GM23248 (cell line): ENCODE measurements around the gene SPTB. TPM values are rescaled to one million over a fixed set of nuclear protein-coding genes. Genes with fewer than 3 reads are reported as not detected.

Source experiments
- DNase-seq: peaks from one replicate; pipeline ENCODE4 v3.0.0-alpha.2; 2015
- H2AFZ ChIP-seq: fragments of 200-600 bp; sonication (generic); 2 replicates; pipeline ENCODE4 v1.6.1; 2016; ENCODE audit warnings: antibody characterized with exemption
- H3F3A ChIP-seq: fragments of 200-600 bp; sonication (generic); 2 replicates; pipeline ENCODE4 v1.6.1; 2016; ENCODE audit warnings: mild to moderate bottlenecking, antibody characterized with exemption, mixed run types; ENCODE audit not compliant: insufficient read depth
- H3K27ac ChIP-seq: fragments of 200-600 bp; sonication (generic); 2 replicates; pipeline ENCODE4 v1.5.1; 2016; ENCODE audit warnings: mild to moderate bottlenecking
- H3K27me3 ChIP-seq: fragments of 200-600 bp; sonication (generic); replicated peaks from 2 replicates; pipeline ENCODE4 v1.6.1; 2016; ENCODE audit warnings: mild to moderate bottlenecking; ENCODE audit not compliant: insufficient read depth
- H3K36me3 ChIP-seq: fragments of 200-600 bp; sonication (generic); 2 replicates; pipeline ENCODE4 v1.6.1; 2016; ENCODE audit warnings: low read depth, mild to moderate bottlenecking
- H3K4me1 ChIP-seq: fragments of 200-600 bp; sonication (generic); 2 replicates; pipeline ENCODE4 v1.6.1; 2016; ENCODE audit warnings: mild to moderate bottlenecking; ENCODE audit not compliant: insufficient read depth
- H3K4me2 ChIP-seq: fragments of 200-600 bp; sonication (generic); one replicate; pipeline ENCODE4 v1.6.1; 2016; ENCODE audit warnings: mild to moderate bottlenecking; ENCODE audit not compliant: unreplicated experiment
- H3K4me3 ChIP-seq: fragments of 200-600 bp; sonication (generic); 2 replicates; pipeline ENCODE4 v1.5.1; 2016; ENCODE audit warnings: mild to moderate bottlenecking
- H3K79me2 ChIP-seq: fragments of 200-600 bp; sonication (generic); 2 replicates; pipeline ENCODE4 v1.6.1; 2016; ENCODE audit warnings: mild to moderate bottlenecking; ENCODE audit not compliant: insufficient read depth
- H3K9ac ChIP-seq: fragments of 200-600 bp; sonication (generic); 2 replicates; pipeline ENCODE4 v1.6.1; 2016; ENCODE audit warnings: mild to moderate bottlenecking
- H3K9me2 ChIP-seq: fragments of 200-600 bp; sonication (generic); 2 replicates; pipeline ENCODE4 v1.6.1; 2016; ENCODE audit warnings: mixed run types, mild to moderate bottlenecking, moderate library complexity; ENCODE audit not compliant: insufficient read depth
- H3K9me3 ChIP-seq: fragments of 200-600 bp; sonication (generic); one replicate; pipeline ENCODE4 v1.6.1; 2017; ENCODE audit warnings: low read depth
- H4K20me1 ChIP-seq: fragments of 200-600 bp; sonication (generic); 2 replicates; pipeline ENCODE4 v1.6.0; 2016; ENCODE audit not compliant: insufficient read depth
- EZH2 ChIP-seq: fragments of 200-600 bp; sonication (generic); IDR thresholded peaks from 2 replicates; pipeline ENCODE4 v1.6.1; 2018; ENCODE audit warnings: antibody characterized with exemption, mild to moderate bottlenecking; ENCODE audit not compliant: insufficient read depth, poor library complexity, severe bottlenecking
- EZH2phosphoT487 ChIP-seq: fragments of 200-600 bp; sonication (generic); IDR thresholded peaks from 2 replicates; pipeline ENCODE4 v1.6.1; 2018; ENCODE audit warnings: antibody characterized with exemption, moderate library complexity, mild to moderate bottlenecking, low read depth; ENCODE audit not compliant: insufficient read depth
- WGBS, 2 experiments: methylation state at CpG; one replicate each; pipeline ENCODE4 v1.1.6; 2015 to 2017; ENCODE audit warnings: low lambda C conversion rate in 2 of 2, low coverage in 1 of 2; ENCODE audit errors: missing lambda C conversion rate in 2 of 2; 5-methylcytosine and 5-hydroxymethylcytosine counted together
- in situ Hi-C: fragments of 300-500 bp; cut with MboI; formaldehyde crosslinking; loops from 2 replicates; pipeline ENCODE4 v1.15.0; 2020
- polyA plus RNA-seq: library from polyadenylated mRNA; unstranded; fragments of >200 nt; fragmentation: Nextera tagmentation; extraction: Ambion mirVana; gene quantifications from 2 replicates; pipeline ENCODE4 v1.2.1, GENCODE V29; 2016
- total RNA-seq: library from RNA; depleted of rRNA; stranded (reverse); fragments of >200 nt; shearing (Covaris generic); gene quantifications from 2 replicates; pipeline ENCODE4 v1.2.3, GENCODE V29; 2014

SPTB gene
- total and polyA plus RNA-seq, 2 experiments from 2014 or later, result 0.06 to 0.11 TPM

DNA sequence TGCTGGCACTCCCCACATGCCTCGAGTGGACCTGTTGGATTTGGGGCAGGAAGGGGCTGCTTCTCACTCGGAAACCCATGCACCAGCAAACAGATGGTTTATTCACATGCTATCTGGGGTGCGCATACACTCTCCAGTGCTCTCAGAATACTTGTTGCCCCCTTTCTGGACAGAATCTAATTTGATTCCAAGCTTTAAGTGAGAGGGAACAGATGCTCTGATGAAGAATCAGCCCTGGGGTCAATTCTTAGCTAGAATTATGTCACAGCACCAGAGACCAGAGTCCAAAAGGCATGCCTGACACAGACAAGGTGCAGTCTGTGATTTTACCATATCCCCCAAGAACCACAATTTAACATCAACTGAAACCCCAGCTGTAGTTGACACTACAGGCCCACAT is 83.8 kb downstream of the SPTB start:
- no peak overlapping the region for H3K27ac ChIP-seq

DNA sequence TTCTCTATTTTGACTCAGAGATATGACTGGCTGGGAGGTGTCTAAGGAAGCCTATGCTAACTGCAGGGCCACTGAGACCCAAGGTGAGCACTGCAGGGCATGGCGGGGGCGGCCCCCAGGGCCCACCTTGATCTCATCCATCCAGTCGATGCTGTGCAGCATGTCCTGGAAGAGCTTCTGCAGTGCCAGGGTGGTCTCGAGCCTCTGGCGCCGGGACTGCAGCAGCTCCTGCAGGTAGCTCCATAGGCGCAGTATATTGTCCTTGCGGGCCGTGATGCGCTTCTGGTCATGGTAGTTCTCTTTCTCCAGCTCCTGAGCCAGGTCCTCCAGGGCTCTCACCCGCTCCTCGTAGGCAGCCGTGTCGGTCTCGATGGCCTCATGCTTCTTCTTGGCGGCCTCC is 84.5 kb downstream of the SPTB start:
- H4K20me1 ChIP-seq, result no peaks in the 10 kb centered on the region
- H3F3A ChIP-seq, result no peaks in the 10 kb centered on the region
- DNase-seq, result no peak
- no peaks in the 10 kb centered on the region for H3K4me1 ChIP-seq
- H3K9me3 ChIP-seq, result no peaks in the 10 kb centered on the region
- H3K9me2 ChIP-seq, result no peaks in the 10 kb centered on the region
- no peaks in the 10 kb centered on the region for H3K36me3 ChIP-seq
- no peak overlapping the region for H3K4me2 ChIP-seq
- WGBS, 2 experiments, result 80 to 83% methylated on average over 16 of the region's 16 CpGs
- no peaks in the 10 kb centered on the region for H3K79me2 ChIP-seq
- no peak overlapping the region for H3K27ac ChIP-seq
- no peak overlapping the region for H3K9ac ChIP-seq
- H3K4me3 ChIP-seq, result no peak overlapping the region
- H2AFZ ChIP-seq, result no peak overlapping the region
- in situ Hi-C loops, result no loop called here
- TF ChIP-seq EZH2 (no peak), EZH2phosphoT487 (no peak)
- no peaks in the 10 kb centered on the region for H3K27me3 ChIP-seq

More for the DNA sequence above, 83.8 kb downstream of the SPTB start:
- Histone ChIP-seq H3K79me2 (no peaks in the 10 kb centered on the region), H3K9ac (no peak overlapping the region), H3K4me2 (no peak overlapping the region), H3F3A (no peaks in the 10 kb centered on the region), H3K9me2 (no peaks in the 10 kb centered on the region), H4K20me1 (no peaks in the 10 kb centered on the region), H3K36me3 (no peaks in the 10 kb centered on the region), H3K4me1 (no peaks in the 10 kb centered on the region), H3K9me3 (no peaks in the 10 kb centered on the region), H3K4me3 (no peak overlapping the region), H2AFZ (no peak overlapping the region), H3K27me3 (no peaks in the 10 kb centered on the region)
- 62 to 68% methylated on average over 3 of the region's 3 CpGs for WGBS, 2 experiments
- TF ChIP-seq EZH2, result no peak
- TF ChIP-seq EZH2phosphoT487, result no peak
- DNase-seq, result no peak
- in situ Hi-C loops, result no loop called here

DNA sequence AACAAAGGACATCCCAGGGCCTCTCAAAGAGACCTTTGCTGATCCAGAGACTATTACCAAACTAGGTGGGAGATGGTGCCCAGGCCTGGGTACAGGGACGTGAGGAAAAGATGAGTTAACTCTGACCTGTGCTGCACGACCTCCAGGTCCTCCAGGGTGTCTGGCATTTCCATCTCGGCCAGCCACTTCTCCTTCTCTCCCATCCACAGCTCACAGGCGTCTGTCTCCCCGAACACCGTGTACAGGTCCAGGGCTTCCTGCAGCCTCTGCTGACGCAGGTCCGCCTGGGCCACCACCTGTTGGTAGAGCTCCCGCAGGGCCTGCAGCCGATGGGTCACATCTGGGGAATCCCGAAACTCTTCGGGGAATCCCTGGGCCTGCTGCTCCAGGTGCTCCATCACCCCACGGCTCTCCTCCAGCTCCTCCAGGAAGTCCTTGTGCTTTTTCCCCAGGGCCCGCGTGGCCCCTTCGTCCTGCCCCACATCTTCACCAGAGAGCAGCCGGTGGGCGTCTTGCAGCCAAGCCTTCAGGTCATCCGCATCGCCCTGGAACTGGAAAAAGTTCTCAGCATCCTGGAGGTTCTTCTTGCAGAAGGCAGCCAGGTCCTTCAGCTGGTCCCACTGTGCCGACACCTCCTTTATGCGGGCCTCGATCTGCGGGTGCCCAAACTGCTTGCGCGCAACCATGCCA is 86.7 kb downstream of the SPTB start:
- Histone ChIP-seq H3K9me3 (no peaks in the 10 kb centered on the region), H3K36me3 (no peaks in the 10 kb centered on the region), H3K4me2 (no peak overlapping the region), H3K9ac (no peak overlapping the region), H3K4me1 (peaks cover 3% of the 10 kb centered on the region; the same call in 1 of the 2 replicates), H3K27ac (no peak overlapping the region), H4K20me1 (no peaks in the 10 kb centered on the region), H3K79me2 (no peaks in the 10 kb centered on the region), H3K27me3 (no peaks in the 10 kb centered on the region), H2AFZ (no peak overlapping the region), H3F3A (no peaks in the 10 kb centered on the region), H3K9me2 (no peaks in the 10 kb centered on the region), H3K4me3 (no peak overlapping the region)
- TF ChIP-seq EZH2, result no peak
- no peak for TF ChIP-seq EZH2phosphoT487
- DNase-seq, result no peak
- 88 to 91% methylated on average over 22 to 26 of the region's 26 CpGs for WGBS, 2 experiments
- in situ Hi-C loops, result no loop called here

DNA sequence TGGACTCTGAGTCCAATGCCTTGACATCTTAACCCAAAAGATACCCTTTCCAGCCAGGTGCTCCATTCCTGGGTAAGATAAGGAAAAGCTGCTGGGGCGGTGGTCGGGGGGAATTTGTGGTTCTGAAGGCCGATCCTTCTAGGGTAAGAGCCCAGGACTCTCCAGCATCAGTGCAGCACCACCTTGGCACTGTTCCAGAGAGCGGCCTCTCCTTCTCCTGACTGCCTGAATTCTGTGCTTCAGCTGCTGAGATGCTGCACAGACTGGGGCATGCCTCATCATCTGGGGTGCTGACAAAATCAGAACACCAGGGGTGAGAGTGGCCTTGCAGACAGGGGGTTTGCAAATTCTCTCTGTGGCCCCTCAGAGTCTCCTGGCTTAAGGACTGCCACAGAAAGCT is 87.5 kb downstream of the SPTB start:
- H3K9me3 ChIP-seq, result no peaks in the 10 kb centered on the region
- TF ChIP-seq EZH2 (no peak), EZH2phosphoT487 (no peak)
- peaks cover 3% of the 10 kb centered on the region; the same call in 1 of the 2 replicates for H3K4me1 ChIP-seq
- H3K27ac ChIP-seq, result no peak overlapping the region
- no peaks in the 10 kb centered on the region for H3K9me2 ChIP-seq
- no peaks in the 10 kb centered on the region for H3F3A ChIP-seq
- WGBS, 2 experiments, result 10 to 26% methylated on average over 4 of the region's 4 CpGs
- no peaks in the 10 kb centered on the region for H3K27me3 ChIP-seq
- H3K79me2 ChIP-seq, result no peaks in the 10 kb centered on the region
- in situ Hi-C loops, result no loop called here
- H3K4me2 ChIP-seq, result no peak overlapping the region
- H3K36me3 ChIP-seq, result no peaks in the 10 kb centered on the region
- no peak overlapping the region for H2AFZ ChIP-seq
- DNase-seq, result no peak
- no peaks in the 10 kb centered on the region for H4K20me1 ChIP-seq
- no peak overlapping the region for H3K4me3 ChIP-seq
- H3K9ac ChIP-seq, result no peak overlapping the region

DNA sequence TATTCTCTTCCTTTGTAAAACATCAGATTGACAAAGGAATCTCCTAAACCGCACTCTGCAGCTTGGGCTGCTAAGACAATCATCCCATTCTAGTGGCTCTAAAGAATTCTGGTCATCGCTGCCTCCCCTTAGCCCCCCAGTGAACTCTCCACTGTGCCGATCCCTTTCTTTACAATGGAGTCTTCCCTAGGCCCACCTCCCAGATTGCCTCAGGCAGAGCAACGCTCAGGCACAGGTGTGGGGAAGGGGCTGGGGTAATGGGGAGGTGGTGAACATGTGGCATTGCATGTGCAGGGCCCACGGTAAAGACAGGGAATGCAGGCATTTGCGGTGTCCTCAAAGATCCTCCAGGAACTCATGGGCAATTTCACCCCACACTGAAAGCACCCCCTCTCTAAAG is 89.2 kb downstream of the SPTB start:
- H3K36me3 ChIP-seq, result no peaks in the 10 kb centered on the region
- no peaks in the 10 kb centered on the region for H3K27me3 ChIP-seq
- no peak overlapping the region for H3K9ac ChIP-seq
- no peak overlapping the region for H2AFZ ChIP-seq
- WGBS, 2 experiments, result 76 to 78% methylated on average over 6 of the region's 6 CpGs
- in situ Hi-C loops, result no loop called here
- H3K9me3 ChIP-seq, result no peaks in the 10 kb centered on the region
- H3K4me3 ChIP-seq, result no peak overlapping the region
- no peak for DNase-seq
- H3K79me2 ChIP-seq, result no peaks in the 10 kb centered on the region
- no peak for TF ChIP-seq EZH2phosphoT487
- no peak for TF ChIP-seq EZH2
- H4K20me1 ChIP-seq, result no peaks in the 10 kb centered on the region
- peaks cover 3% of the 10 kb centered on the region; the same call in 1 of the 2 replicates for H3K4me1 ChIP-seq
- H3K4me2 ChIP-seq, result no peak overlapping the region
- H3K27ac ChIP-seq, result no peak overlapping the region
- H3F3A ChIP-seq, result no peaks in the 10 kb centered on the region
- no peaks in the 10 kb centered on the region for H3K9me2 ChIP-seq
